ENCODE results near the gene MEP1A.

The MEP1A gene

DNA sequence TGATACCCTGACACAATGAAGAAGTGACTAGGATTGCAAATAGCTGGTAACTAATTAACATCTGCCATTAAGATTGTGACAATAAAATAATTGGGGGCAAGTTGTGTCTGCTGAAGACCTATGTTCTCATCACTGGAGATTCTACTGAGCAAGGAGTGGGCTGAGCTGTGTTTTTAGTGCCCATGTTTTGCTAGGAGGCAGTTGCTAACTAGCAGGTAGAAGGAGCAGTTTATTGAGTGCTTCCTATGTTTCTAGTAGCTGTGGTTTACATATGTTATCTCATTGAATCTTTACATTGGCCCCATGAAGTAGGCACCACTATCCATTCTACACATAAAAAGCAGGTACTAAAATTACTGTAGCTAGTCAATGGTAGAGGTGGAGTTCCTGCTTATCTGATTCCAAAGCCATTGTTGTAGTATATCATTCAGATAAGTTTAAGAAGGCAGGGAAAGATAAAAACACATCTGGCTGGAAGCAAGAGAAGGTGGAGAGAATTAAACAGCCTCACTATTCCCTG lies 2.8 kb upstream of the MEP1A start:
- H3K27me3 Mint-ChIP-seq (ENCODE audit: low read depth, poor library complexity), result peaks cover 3% of the 10 kb centered on the region
- H3K4me1 Mint-ChIP-seq, result no peaks in the 10 kb centered on the region
- no peaks in the 10 kb centered on the region for H3K9me3 Mint-ChIP-seq
- DNase-seq, result no peak
- no peaks in the 10 kb centered on the region for H3K36me3 Mint-ChIP-seq (ENCODE audit: low read depth)
- H3K4me3 Mint-ChIP-seq, result no peak overlapping the region
- H3K27ac Mint-ChIP-seq, result no peak overlapping the region
- TF ChIP-seq, protein P1, sequence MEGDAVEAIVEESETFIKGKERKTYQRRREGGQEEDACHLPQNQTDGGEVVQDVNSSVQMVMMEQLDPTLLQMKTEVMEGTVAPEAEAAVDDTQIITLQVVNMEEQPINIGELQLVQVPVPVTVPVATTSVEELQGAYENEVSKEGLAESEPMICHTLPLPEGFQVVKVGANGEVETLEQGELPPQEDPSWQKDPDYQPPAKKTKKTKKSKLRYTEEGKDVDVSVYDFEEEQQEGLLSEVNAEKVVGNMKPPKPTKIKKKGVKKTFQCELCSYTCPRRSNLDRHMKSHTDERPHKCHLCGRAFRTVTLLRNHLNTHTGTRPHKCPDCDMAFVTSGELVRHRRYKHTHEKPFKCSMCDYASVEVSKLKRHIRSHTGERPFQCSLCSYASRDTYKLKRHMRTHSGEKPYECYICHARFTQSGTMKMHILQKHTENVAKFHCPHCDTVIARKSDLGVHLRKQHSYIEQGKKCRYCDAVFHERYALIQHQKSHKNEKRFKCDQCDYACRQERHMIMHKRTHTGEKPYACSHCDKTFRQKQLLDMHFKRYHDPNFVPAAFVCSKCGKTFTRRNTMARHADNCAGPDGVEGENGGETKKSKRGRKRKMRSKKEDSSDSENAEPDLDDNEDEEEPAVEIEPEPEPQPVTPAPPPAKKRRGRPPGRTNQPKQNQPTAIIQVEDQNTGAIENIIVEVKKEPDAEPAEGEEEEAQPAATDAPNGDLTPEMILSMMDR (IDR thresholded peaks at IDR 0.05), result no peak

DNA sequence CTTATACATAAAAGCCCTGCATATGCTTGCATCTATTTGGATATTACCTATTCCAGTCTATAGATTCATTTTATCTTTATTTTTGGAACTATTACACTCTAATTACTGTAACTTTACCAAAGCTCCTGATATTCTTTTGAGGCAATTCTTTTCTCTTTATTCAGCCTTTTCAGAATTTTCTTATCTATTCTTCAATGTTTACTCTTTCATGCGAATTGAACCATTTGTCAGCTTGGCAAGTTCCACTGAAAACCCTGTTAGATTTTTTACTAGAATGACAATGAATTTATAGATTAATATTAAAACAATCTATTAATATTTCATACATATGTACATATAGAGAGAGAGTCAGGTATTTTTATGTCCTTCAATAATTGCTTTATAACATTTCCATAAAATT lies 554 bp upstream of the MEP1A start:
- H3K27me3 Mint-ChIP-seq (ENCODE audit: low read depth, poor library complexity), result peaks cover 3% of the 10 kb centered on the region
- H3K9me3 Mint-ChIP-seq, result no peaks in the 10 kb centered on the region
- H3K4me1 Mint-ChIP-seq, result no peaks in the 10 kb centered on the region
- no peak for DNase-seq
- H3K4me3 Mint-ChIP-seq, result no peak overlapping the region
- no peak overlapping the region for H3K27ac Mint-ChIP-seq
- TF ChIP-seq, protein P1 (IDR thresholded peaks at IDR 0.05), result no peak
- no peaks in the 10 kb centered on the region for H3K36me3 Mint-ChIP-seq (ENCODE audit: low read depth)

DNA sequence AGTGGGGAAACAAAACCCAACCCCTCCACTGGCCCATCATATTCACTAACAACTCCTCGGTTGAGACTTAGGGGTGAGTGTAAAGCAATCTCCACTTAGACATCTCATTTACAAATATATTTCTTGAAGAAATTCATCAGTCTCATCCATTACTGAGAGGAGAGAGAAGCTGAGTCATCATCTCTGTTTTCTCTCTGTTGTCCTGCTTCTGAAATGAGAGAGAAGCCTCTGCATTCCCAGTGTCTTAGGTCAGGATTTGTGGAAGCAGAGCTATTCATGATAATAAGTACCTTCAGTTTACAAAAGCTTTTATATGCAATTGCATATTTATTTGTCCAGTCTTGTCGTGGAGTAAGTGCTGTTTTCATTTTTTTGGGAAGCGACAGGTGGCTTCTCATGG lies 879 bp downstream of the MEP1A start:
- Mint-ChIP-seq H3K27me3 (ENCODE audit: low read depth, poor library complexity) (peaks cover 5% of the 10 kb centered on the region), H3K27ac (no peak overlapping the region), H3K4me1 (no peaks in the 10 kb centered on the region), H3K4me3 (no peak overlapping the region), H3K36me3 (ENCODE audit: low read depth) (no peaks in the 10 kb centered on the region), H3K9me3 (no peaks in the 10 kb centered on the region)
- no peak for DNase-seq
- TF ChIP-seq, protein P1 (IDR thresholded peaks at IDR 0.05), result no peak

DNA sequence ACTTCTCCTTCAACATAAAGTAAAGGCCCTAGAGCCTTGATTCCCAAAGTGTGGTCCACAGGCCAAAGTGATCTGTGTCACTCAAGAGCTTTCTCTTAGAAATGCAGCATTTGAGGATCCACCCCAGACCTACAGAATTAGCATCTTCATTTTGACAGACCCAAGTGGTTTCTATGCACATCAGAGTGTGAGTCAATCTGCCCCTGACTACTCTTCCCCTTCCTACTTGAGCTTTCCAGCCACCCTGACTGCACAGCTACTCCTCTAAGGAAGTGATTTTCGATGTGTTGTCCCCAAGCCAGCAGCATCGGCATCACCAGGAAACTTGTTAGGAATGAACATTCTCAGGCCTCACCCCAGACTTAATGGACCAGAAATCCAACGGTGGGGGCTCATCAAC lies 2.6 kb downstream of the MEP1A start:
- no peak overlapping the region for H3K27ac Mint-ChIP-seq
- no peaks in the 10 kb centered on the region for H3K4me1 Mint-ChIP-seq
- H3K9me3 Mint-ChIP-seq, result no peaks in the 10 kb centered on the region

DNA sequence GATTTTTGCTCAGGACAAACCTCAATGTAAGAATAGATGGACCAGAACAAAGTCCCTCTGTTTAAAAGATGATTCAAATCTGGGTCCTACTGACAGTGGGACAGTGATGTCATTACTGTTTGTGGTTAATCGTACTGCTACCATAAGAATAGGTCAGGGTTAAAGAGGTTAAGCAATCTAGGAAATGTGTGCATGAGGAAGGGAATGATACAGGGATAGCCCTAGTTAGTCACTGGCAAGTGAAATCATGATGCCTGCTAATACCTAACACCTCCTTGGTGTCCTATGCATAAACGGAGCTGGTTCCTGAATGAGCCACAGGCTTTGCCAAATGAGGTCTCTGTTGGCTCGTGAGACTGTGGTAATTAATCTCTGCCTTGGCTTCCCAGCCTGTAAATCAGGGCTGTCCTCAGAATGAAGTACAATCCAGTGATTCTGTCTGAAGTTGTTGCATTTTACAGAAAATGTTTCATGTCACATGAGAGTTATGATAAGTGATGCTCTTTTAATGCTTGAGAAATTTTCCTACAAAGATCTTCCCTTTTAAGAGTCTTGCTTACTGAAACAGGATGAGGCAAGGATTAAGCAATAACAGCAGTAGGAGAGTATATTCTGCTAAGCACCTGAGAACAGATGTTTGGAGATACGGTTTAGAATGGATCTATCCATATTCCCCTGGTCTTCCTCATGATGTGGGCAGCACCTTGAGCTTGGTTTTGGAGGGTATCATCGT lies 3.8 kb downstream of the MEP1A start:
- H3K4me3 Mint-ChIP-seq, result no peak overlapping the region

More for the DNA sequence above, 2.6 kb downstream of the MEP1A start:
- Mint-ChIP-seq H3K36me3 (ENCODE audit: low read depth) (no peaks in the 10 kb centered on the region), H3K4me3 (no peak overlapping the region), H3K27me3 (ENCODE audit: low read depth, poor library complexity) (peaks cover 5% of the 10 kb centered on the region)
- no peak for DNase-seq
- TF ChIP-seq, protein P1 (IDR thresholded peaks at IDR 0.05), result no peak

More for the DNA sequence above, 3.8 kb downstream of the MEP1A start:
- TF ChIP-seq, protein P1 (IDR thresholded peaks at IDR 0.05), result no peak
- no peak overlapping the region for H3K27ac Mint-ChIP-seq
- no peak for DNase-seq
- peaks cover 5% of the 10 kb centered on the region for H3K27me3 Mint-ChIP-seq (ENCODE audit: low read depth, poor library complexity)
- H3K9me3 Mint-ChIP-seq, result no peaks in the 10 kb centered on the region
- H3K36me3 Mint-ChIP-seq (ENCODE audit: low read depth), result no peaks in the 10 kb centered on the region
- H3K4me1 Mint-ChIP-seq, result no peaks in the 10 kb centered on the region

All from nephron progenitor cell (in vitro differentiated cells).